HEK293 (cell line): ENCODE data around the gene GATAD2A.

Source experiments
- CTCF ChIA-PET: fragments of 350-600 bp; formaldehyde crosslinking; extraction: SDS; loops from one replicate; lab custom pipeline; 2021; ENCODE audit warnings: antibody characterized with exemption; lab: Yijun Ruan, JAX
- POLR2A ChIA-PET: fragments of 300-600 bp; formaldehyde crosslinking; extraction: SDS; loops from one replicate; lab custom pipeline; 2020; ENCODE audit warnings: antibody characterized with exemption, inconsistent platforms; lab: Yijun Ruan, JAX
- H3K27ac ChIP-seq: fragments of 200-500 bp; sonication (Bioruptor generic); 2 replicates; pipeline ENCODE4 v1.5.1; 2014; ENCODE audit warnings: low read depth, low read length, control low read depth, inconsistent platforms; ENCODE audit errors: extremely low read depth
- H3K36me3 ChIP-seq, 2 experiments: fragments of 200-500 bp in 1 of 2; sonication (Bioruptor generic) in 1 of 2; 1 replicate in 1 of 2; 2 replicates in 1 of 2; pipeline ENCODE4 v1.5.1; 2014 to 2017; ENCODE audit warnings: inconsistent platforms in 2 of 2, low read length in 2 of 2; ENCODE audit not compliant: control insufficient read depth in 2 of 2, insufficient read depth in 1 of 2
- H3K4me1 ChIP-seq: fragments of 200-500 bp; sonication (Bioruptor generic); 2 replicates; pipeline ENCODE4 v1.5.1; 2014; ENCODE audit warnings: mild to moderate bottlenecking, low read length, inconsistent platforms; ENCODE audit not compliant: control insufficient read depth, insufficient read depth
- H3K4me3 ChIP-seq: 2 replicates; pipeline ENCODE4 v1.5.1; 2011; ENCODE audit warnings: low read depth, mild to moderate bottlenecking, control low read depth, low read length, moderate library complexity
- H3K9me3 ChIP-seq: fragments of 200-500 bp; sonication (Bioruptor generic); 2 replicates; pipeline ENCODE4 v1.5.1; 2014; ENCODE audit warnings: low read depth, low read length, inconsistent platforms; ENCODE audit not compliant: control insufficient read depth, insufficient read depth
- BCL11B ChIP-seq: fragments of 450-650 bp; formaldehyde crosslinking; IDR thresholded peaks from 2 replicates; pipeline ENCODE4 v1.5.1; 2016; ENCODE audit warnings: low read depth, missing biosample characterization, missing genetic modification characterization
- HOXC10 ChIP-seq: sonication (generic); formaldehyde crosslinking; IDR thresholded peaks from 2 replicates; pipeline ENCODE4 v1.8.1; 2023; ENCODE audit warnings: mild to moderate bottlenecking, missing genetic modification reagents
- KLF10 ChIP-seq: fragments of 450-650 bp; IDR thresholded peaks from 2 replicates; pipeline ENCODE4 v1.5.1; 2018; ENCODE audit warnings: missing biosample characterization, mild to moderate bottlenecking, missing genetic modification characterization
- KLF8 ChIP-seq: fragments of 450-650 bp; formaldehyde crosslinking; IDR thresholded peaks from 2 replicates; pipeline ENCODE4 v1.5.1; 2016; ENCODE audit warnings: missing biosample characterization, missing genetic modification characterization
- SCRT1 ChIP-seq: fragments of 450-650 bp; formaldehyde crosslinking; IDR thresholded peaks from 2 replicates; pipeline ENCODE4 v1.5.1; 2016; ENCODE audit warnings: missing biosample characterization, missing genetic modification characterization, borderline replicate concordance
- SP7 ChIP-seq: fragments of 450-650 bp; formaldehyde crosslinking; IDR thresholded peaks from 2 replicates; pipeline ENCODE4 v1.5.1; 2016; ENCODE audit warnings: missing biosample characterization, missing genetic modification characterization
- TSHZ1 ChIP-seq: fragments of 450-650 bp; formaldehyde crosslinking; IDR thresholded peaks from 2 replicates; pipeline ENCODE4 v1.5.1; 2016; ENCODE audit warnings: missing biosample characterization, missing genetic modification characterization, borderline replicate concordance
- ZNF184 ChIP-seq: fragments of 450-650 bp; IDR thresholded peaks from 2 replicates; pipeline ENCODE4 v1.5.1; 2018; ENCODE audit warnings: missing biosample characterization, mild to moderate bottlenecking, missing genetic modification characterization
- ZNF423 ChIP-seq: fragments of 450-650 bp; formaldehyde crosslinking; IDR thresholded peaks from 2 replicates; pipeline ENCODE4 v1.5.1; 2016; ENCODE audit warnings: missing biosample characterization, missing genetic modification characterization
- ZNF473 ChIP-seq: fragments of 450-650 bp; formaldehyde crosslinking; IDR thresholded peaks from 2 replicates; pipeline ENCODE4 v1.5.1; 2017; ENCODE audit warnings: missing biosample characterization, missing genetic modification characterization
- ZNF558 ChIP-seq: fragments of 450-650 bp; formaldehyde crosslinking; IDR thresholded peaks from 2 replicates; pipeline ENCODE4 v1.5.1; 2016; ENCODE audit warnings: missing biosample characterization, missing genetic modification characterization
- ZNF621 ChIP-seq: fragments of 450-650 bp; formaldehyde crosslinking; IDR thresholded peaks from 2 replicates; pipeline ENCODE4 v1.5.1; 2017; ENCODE audit warnings: missing biosample characterization, missing genetic modification characterization
- TF ChIP-seq, protein P1 (sequence below): fragments of 450-650 bp; formaldehyde crosslinking; IDR thresholded peaks from 2 replicates; pipeline ENCODE4 v1.5.1; 2016; ENCODE audit warnings: missing biosample characterization, missing genetic modification characterization, borderline replicate concordance

Gene GATAD2A

DNA sequence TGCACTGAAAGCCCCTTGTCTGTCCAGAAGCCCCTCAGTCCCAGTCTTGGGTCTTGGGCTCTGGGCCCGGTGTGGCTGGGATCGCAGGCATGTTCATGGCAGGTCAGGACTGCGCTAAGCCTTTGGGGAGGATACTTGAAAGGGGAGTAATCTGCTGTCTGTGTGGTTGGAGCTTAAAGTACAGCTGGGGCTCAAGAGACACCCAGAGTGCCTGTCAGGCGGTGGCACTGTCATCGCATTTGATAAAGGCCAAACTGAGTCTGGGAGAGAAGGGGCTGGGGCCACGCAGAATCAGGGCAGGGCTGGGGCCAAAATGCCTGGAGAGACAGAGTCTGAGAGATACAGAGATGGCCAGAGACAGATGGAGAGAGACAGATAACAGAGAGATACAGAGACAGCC lies 128.4 kb downstream of the GATAD2A start:
- ChIA-PET CTCF (interaction anchor here (7.3 kb wide), 1 partner anchor 20 kb away, joined by 75 read pairs; no protein-coding TSS in a partner anchor), POLR2A (no interaction called here)

GRCh38 chr19:19534556-19535265 lies 129.2 kb downstream of the GATAD2A start:
- Histone ChIP-seq H3K4me3 (no peak overlapping the region), H3K27ac (no peak overlapping the region), H3K36me3 (peaks cover 10 to 29% of the 10 kb centered on the region in 2 experiments; a peak in 1 of 3 replicates), H3K9me3 (no peaks in the 10 kb centered on the region), H3K4me1 (no peaks in the 10 kb centered on the region; the same call in 1 of the 2 replicates)
- CTCF ChIA-PET = interaction anchor here (1.3 to 7.3 kb wide), 2 partner anchors 19 to 109 kb away, joined by 5 to 75 read pairs; partner anchors contain the start of gene GMIP
- POLR2A ChIA-PET = interaction anchor here (1.2 to 1.7 kb wide), 2 partner anchors 15 to 20 kb away, joined by 4 to 5 read pairs; no protein-coding TSS in a partner anchor
- TF ChIP-seq ZNF423 (tag by site-specific recombination) (no peak), KLF8 (tag by site-specific recombination) (no peak), ZNF473 (tag by site-specific recombination) (no peak), BCL11B (tag by site-specific recombination) (no peak), HOXC10 (no peak), ZNF558 (tag by site-specific recombination) (no peak), TSHZ1 (tag by site-specific recombination) (no peak)

More for the DNA sequence above, 128.4 kb downstream of the GATAD2A start:
- Histone ChIP-seq H3K27ac (no peak overlapping the region), H3K36me3 (peaks cover 10 to 38% of the 10 kb centered on the region in 2 experiments; a peak in 1 of 3 replicates), H3K4me3 (no peak overlapping the region), H3K9me3 (no peaks in the 10 kb centered on the region), H3K4me1 (no peaks in the 10 kb centered on the region; the same call in 1 of the 2 replicates)
- no peak for TF ChIP-seq SCRT1 (tag by site-specific recombination)
- no peak for TF ChIP-seq SP7 (tag by site-specific recombination)
- TF ChIP-seq ZNF184 = no peak
- no peak for TF ChIP-seq KLF10
- no peak for TF ChIP-seq ZNF621 (tag by site-specific recombination)
- TF ChIP-seq, protein P1, sequence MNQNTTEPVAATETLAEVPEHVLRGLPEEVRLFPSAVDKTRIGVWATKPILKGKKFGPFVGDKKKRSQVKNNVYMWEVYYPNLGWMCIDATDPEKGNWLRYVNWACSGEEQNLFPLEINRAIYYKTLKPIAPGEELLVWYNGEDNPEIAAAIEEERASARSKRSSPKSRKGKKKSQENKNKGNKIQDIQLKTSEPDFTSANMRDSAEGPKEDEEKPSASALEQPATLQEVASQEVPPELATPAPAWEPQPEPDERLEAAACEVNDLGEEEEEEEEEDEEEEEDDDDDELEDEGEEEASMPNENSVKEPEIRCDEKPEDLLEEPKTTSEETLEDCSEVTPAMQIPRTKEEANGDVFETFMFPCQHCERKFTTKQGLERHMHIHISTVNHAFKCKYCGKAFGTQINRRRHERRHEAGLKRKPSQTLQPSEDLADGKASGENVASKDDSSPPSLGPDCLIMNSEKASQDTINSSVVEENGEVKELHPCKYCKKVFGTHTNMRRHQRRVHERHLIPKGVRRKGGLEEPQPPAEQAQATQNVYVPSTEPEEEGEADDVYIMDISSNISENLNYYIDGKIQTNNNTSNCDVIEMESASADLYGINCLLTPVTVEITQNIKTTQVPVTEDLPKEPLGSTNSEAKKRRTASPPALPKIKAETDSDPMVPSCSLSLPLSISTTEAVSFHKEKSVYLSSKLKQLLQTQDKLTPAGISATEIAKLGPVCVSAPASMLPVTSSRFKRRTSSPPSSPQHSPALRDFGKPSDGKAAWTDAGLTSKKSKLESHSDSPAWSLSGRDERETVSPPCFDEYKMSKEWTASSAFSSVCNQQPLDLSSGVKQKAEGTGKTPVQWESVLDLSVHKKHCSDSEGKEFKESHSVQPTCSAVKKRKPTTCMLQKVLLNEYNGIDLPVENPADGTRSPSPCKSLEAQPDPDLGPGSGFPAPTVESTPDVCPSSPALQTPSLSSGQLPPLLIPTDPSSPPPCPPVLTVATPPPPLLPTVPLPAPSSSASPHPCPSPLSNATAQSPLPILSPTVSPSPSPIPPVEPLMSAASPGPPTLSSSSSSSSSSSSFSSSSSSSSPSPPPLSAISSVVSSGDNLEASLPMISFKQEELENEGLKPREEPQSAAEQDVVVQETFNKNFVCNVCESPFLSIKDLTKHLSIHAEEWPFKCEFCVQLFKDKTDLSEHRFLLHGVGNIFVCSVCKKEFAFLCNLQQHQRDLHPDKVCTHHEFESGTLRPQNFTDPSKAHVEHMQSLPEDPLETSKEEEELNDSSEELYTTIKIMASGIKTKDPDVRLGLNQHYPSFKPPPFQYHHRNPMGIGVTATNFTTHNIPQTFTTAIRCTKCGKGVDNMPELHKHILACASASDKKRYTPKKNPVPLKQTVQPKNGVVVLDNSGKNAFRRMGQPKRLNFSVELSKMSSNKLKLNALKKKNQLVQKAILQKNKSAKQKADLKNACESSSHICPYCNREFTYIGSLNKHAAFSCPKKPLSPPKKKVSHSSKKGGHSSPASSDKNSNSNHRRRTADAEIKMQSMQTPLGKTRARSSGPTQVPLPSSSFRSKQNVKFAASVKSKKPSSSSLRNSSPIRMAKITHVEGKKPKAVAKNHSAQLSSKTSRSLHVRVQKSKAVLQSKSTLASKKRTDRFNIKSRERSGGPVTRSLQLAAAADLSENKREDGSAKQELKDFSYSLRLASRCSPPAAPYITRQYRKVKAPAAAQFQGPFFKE (tag by site-specific recombination) = no peak
- no peak for TF ChIP-seq ZNF423 (tag by site-specific recombination)
